ENCODE results near the gene PRDM7. TPM values are rescaled to one million over a fixed set of nuclear protein-coding genes. Genes with fewer than 3 reads are reported as not detected.

The PRDM7 gene
- total and polyA plus RNA-seq, 2 of the 4 experiments (the other 2 are of a cell fraction): not detected

- H3K23ac ChIP-seq (ENCODE audit: low read depth, low read length): no peak overlapping the region
- POLR2A ChIA-PET (ENCODE audit: unreplicated experiment): no interaction called here
- TF ChIP-seq NFE2L2 (IDR thresholded peaks at IDR 0.05; ENCODE audit: low read depth, low read length) (no peak), FOS (IDR thresholded peaks at IDR 0.05; ENCODE audit: low read depth, low read length) (no peak), RFX5 (IDR thresholded peaks at IDR 0.05; ENCODE audit: low read depth, low read length) (no peak), SMC3 (IDR thresholded peaks at IDR 0.05; ENCODE audit: low read depth, low read length) (no peak)
- no peak overlapping the region for H4K5ac ChIP-seq (ENCODE audit: low read depth, low read length)
- peaks cover 11% of the 10 kb centered on the region for H4K20me1 ChIP-seq (ENCODE audit: insufficient read depth, low read length)
- H2BK120ac ChIP-seq (ENCODE audit: low read depth, low read length): no peak overlapping the region
- no peak overlapping the region for H3K27ac ChIP-seq (ENCODE audit: insufficient read depth, low read length)
- no peak overlapping the region for H2AK9ac ChIP-seq (replicated peaks; ENCODE audit: low read depth, low read length, poor library complexity)
- H2AFZ ChIP-seq (replicated peaks; ENCODE audit: low read length, poor library complexity): no peak overlapping the region
- no peak overlapping the region for H3K4ac ChIP-seq (ENCODE audit: low read depth, low read length)
- intact Hi-C loops (cut with micrococcal nuclease): loop anchor here (10.0 kb wide), 1 partner anchor 103 kb away; the partner anchor contains the start of gene TUBB3
- 100% methylated on average over 4 of the region's 17 CpGs; no CpG with 5 or more reads in 1 of the 2 experiments for WGBS, 2 experiments (ENCODE audit: extremely low coverage in 2 of 2, insufficient read length in 1 of 2)
- in situ Hi-C loops (cut with MboI; ENCODE audit: low sequenced_read_pairs): no loop called here
- peaks cover 10 to 32% of the 10 kb centered on the region in 2 experiments for H3K79me1 ChIP-seq (ENCODE audit: low read depth in 1 of 2, low read length in 2 of 2)
- no peak overlapping the region for H3K56ac ChIP-seq (ENCODE audit: extremely low read depth, insufficient read depth, low read length)
- no TSS peak for BruUV-seq (replicated peaks)
- H2BK20ac ChIP-seq (ENCODE audit: low read depth, low read length): no peak overlapping the region
- DNase-seq (no peak), ATAC-seq (ENCODE audit: low read depth) (no peak)
- H3K4me1 ChIP-seq (ENCODE audit: control insufficient read depth, insufficient read depth, low read length): no peaks in the 10 kb centered on the region
- H3K14ac ChIP-seq (replicated peaks; ENCODE audit: low read depth, low read length): no peak overlapping the region
- no peaks in the 10 kb centered on the region for H3K27me3 ChIP-seq (ENCODE audit: control insufficient read depth, insufficient read depth, low read length)
- H3K9ac ChIP-seq (ENCODE audit: low read depth, low read length): no peak overlapping the region
- H3K9me1 ChIP-seq (ENCODE audit: insufficient read depth, low read length): peaks cover 11% of the 10 kb centered on the region
- H2BK15ac ChIP-seq (ENCODE audit: low read depth, low read length): no peak overlapping the region
- H3K18ac ChIP-seq (ENCODE audit: low read depth, low read length): no peak overlapping the region
- H2AK5ac ChIP-seq (ENCODE audit: low read depth, low read length): no peak overlapping the region
- no peak overlapping the region for H3K4me2 ChIP-seq (ENCODE audit: low read depth, low read length)
- CTCF ChIA-PET: no interaction called here
- H3K36me3 ChIP-seq (ENCODE audit: control insufficient read depth, insufficient read depth, low read length): peaks cover 20% of the 10 kb centered on the region
- H4K91ac ChIP-seq (ENCODE audit: insufficient read depth, low read depth, low read length): no peak overlapping the region
- no peak overlapping the region for H2BK5ac ChIP-seq (ENCODE audit: low read depth, low read length, poor library complexity, severe bottlenecking)
- H3K4me3 ChIP-seq (ENCODE audit: insufficient read depth, low read depth, low read length): no peak overlapping the region
- H4K8ac ChIP-seq (ENCODE audit: low read depth in 2 of 2, low read length in 2 of 2): no peak overlapping the region
- dilution Hi-C loops (cut with HindIII; ENCODE audit: low sequenced_read_pairs, unreplicated experiment): no loop called here
- no peaks in the 10 kb centered on the region for H3K9me3 ChIP-seq (ENCODE audit: control insufficient read depth, insufficient read depth, low read length)
Observed at GRCh38 chr16:90027611-90028010, 49.5 kb downstream of the PRDM7 start.

All from IMR-90 (cell line).